Gastroesophageal sphincter (tissue), 3 donors: ENCODE results near the gene DNAAF5.

Experiments
- CTCF ChIP-seq, 4 experiments: fragments of 200-600 bp in 2 of 4; fragments of 450-650 bp in 2 of 4; sonication (generic) in 1 of 4; IDR thresholded peaks; one replicate each; pipeline ENCODE4 v1.5.1; 2017 to 2019; ENCODE audit warnings: antibody characterized with exemption in 4 of 4, mild to moderate bottlenecking in 2 of 4, moderate library complexity in 2 of 4
- POLR2A ChIP-seq, 2 donors: fragments of 450-650 bp; IDR thresholded peaks; one replicate each; pipeline ENCODE4 v1.6.1; 2017; ENCODE audit warnings: antibody characterized with exemption in 2 of 2, mild to moderate bottlenecking in 2 of 2, moderate library complexity in 1 of 2
- POLR2AphosphoS5 ChIP-seq: sonication (generic); formaldehyde crosslinking; IDR thresholded peaks from one replicate; pipeline ENCODE4 v1.6.1; 2017; ENCODE audit warnings: antibody characterized with exemption

- TF ChIP-seq POLR2A (IDR thresholded peaks at IDR 0.05) (no peak), CTCF (IDR thresholded peaks at IDR 0.05) (no peak), POLR2AphosphoS5 (no peak)
Measured at GRCh38 chr7:834277-834676, 107.8 kb downstream of the DNAAF5 start.
